Endothelial cell (in vitro differentiated cells): Measurements from ENCODE around the gene RAG1. TPM values are rescaled to one million over a fixed set of nuclear protein-coding genes. Genes with fewer than 3 reads are reported as not detected.

Experiments used
- DNase-seq: peaks from one replicate; pipeline ENCODE4 v3.0.0; 2021; ENCODE audit warnings: low spot score
- H3K27ac Mint-ChIP-seq: one replicate; pipeline ENCODE4 v1.8.0; 2021; ENCODE audit warnings: mixed read lengths, inconsistent platforms; ENCODE audit not compliant: unreplicated experiment
- H3K27me3 Mint-ChIP-seq: one replicate; pipeline ENCODE4 v1.8.0; 2021; ENCODE audit warnings: mild to moderate bottlenecking, moderate library complexity, mixed read lengths, inconsistent platforms; ENCODE audit not compliant: unreplicated experiment
- H3K36me3 Mint-ChIP-seq: one replicate; pipeline ENCODE4 v1.8.0; 2021; ENCODE audit warnings: mild to moderate bottlenecking, low read depth, mixed read lengths, inconsistent platforms; ENCODE audit not compliant: unreplicated experiment
- H3K4me1 Mint-ChIP-seq: one replicate; pipeline ENCODE4 v1.8.0; 2021; ENCODE audit warnings: mild to moderate bottlenecking, mixed read lengths, inconsistent platforms; ENCODE audit not compliant: unreplicated experiment
- H3K4me3 Mint-ChIP-seq: one replicate; pipeline ENCODE4 v1.8.0; 2021; ENCODE audit warnings: mild to moderate bottlenecking, mixed read lengths, inconsistent platforms; ENCODE audit not compliant: unreplicated experiment
- H3K9me3 Mint-ChIP-seq: one replicate; pipeline ENCODE4 v1.8.0; 2021; ENCODE audit warnings: mixed read lengths, inconsistent platforms; ENCODE audit not compliant: unreplicated experiment
- total RNA-seq: library from RNA; stranded (reverse); fragmentation: NEBNext Ultra II Directional; extraction: Animal tissue kit (Norgen Biotek cat#: 25700); gene quantifications from one replicate; pipeline ENCODE4 v1.2.1, GENCODE V29; 2021; ENCODE audit not compliant: unreplicated experiment
- TF ChIP-seq, protein P1 (sequence below): fragments of 200-600 bp; sonication (generic); IDR thresholded peaks from one replicate; pipeline ENCODE4 v1.5.0; 2021; ENCODE audit warnings: antibody characterized with exemption; ENCODE audit not compliant: unreplicated experiment

The RAG1 gene
- total RNA-seq, 1 donor from 2014 or later = 3.9 TPM

DNA sequence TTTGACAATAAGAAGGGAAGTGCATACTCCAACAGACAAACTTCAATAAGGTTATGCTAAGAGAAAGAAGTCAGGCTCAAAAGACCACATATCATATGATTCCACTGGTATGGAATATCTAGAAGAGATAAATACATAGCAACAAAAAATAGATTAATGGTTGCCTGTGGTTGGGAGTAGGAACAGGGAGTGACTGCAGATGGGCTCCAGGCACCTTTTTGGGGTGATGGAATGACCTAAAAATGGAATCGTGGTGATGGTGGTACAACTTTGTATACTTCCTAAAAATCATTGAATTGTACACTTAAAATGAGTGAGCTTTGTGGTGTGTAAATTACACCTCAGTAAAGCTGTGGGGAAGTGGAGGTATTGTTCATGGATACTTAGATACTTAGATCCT lies 59.2 kb downstream of the RAG1 start:
- peaks cover 3% of the 10 kb centered on the region for H3K4me1 Mint-ChIP-seq
- H3K36me3 Mint-ChIP-seq = no peaks in the 10 kb centered on the region
- H3K27ac Mint-ChIP-seq = no peak overlapping the region
- H3K27me3 Mint-ChIP-seq = no peaks in the 10 kb centered on the region
- H3K4me3 Mint-ChIP-seq = no peak overlapping the region
- H3K9me3 Mint-ChIP-seq = no peaks in the 10 kb centered on the region
- no peak for DNase-seq
- TF ChIP-seq, protein P1, sequence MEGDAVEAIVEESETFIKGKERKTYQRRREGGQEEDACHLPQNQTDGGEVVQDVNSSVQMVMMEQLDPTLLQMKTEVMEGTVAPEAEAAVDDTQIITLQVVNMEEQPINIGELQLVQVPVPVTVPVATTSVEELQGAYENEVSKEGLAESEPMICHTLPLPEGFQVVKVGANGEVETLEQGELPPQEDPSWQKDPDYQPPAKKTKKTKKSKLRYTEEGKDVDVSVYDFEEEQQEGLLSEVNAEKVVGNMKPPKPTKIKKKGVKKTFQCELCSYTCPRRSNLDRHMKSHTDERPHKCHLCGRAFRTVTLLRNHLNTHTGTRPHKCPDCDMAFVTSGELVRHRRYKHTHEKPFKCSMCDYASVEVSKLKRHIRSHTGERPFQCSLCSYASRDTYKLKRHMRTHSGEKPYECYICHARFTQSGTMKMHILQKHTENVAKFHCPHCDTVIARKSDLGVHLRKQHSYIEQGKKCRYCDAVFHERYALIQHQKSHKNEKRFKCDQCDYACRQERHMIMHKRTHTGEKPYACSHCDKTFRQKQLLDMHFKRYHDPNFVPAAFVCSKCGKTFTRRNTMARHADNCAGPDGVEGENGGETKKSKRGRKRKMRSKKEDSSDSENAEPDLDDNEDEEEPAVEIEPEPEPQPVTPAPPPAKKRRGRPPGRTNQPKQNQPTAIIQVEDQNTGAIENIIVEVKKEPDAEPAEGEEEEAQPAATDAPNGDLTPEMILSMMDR = no peak

DNA sequence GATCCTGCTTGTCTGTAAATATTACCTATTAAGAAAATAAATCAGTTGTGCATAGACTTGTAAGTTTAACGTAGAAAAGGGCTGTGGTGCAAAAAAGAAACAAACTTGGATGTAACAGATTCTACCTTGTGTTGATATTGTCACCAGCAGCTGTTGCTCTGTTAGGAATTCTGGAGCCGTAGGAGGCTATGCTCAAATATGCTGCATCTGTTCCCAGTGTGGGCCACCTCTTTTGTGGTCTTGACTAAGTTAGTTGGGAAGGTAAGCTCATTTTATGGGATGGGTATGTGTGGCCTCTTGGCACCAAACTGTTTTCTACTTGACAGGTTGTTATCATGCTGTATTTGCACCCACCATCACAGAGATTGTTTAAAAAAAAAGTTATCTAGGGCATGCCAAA lies 59.7 kb downstream of the RAG1 start:
- H3K27me3 Mint-ChIP-seq = no peaks in the 10 kb centered on the region
- H3K4me1 Mint-ChIP-seq = peaks cover 3% of the 10 kb centered on the region
- TF ChIP-seq, protein P1 = no peak
- H3K36me3 Mint-ChIP-seq = no peaks in the 10 kb centered on the region
- no peaks in the 10 kb centered on the region for H3K9me3 Mint-ChIP-seq
- no peak overlapping the region for H3K27ac Mint-ChIP-seq
- no peak overlapping the region for H3K4me3 Mint-ChIP-seq
- no peak for DNase-seq

DNA sequence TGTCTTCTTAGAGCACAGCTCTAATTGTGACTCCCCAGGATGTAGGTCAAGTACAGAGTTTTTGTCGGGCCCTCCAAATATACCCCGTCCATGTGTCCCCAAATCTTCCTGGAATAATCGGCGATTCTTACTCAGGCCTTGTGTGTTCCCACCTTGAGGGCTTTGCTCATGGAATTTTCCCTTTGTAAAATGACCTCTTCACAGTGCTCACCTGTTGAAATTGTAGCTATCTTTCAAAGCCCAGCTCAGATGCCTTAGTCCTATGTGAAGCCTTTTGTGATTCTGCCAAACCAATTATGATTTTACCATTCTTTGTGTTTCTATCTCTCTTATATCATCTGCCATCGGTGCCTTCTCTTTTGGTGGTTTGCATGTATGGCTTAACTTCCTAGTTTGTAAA lies 60.3 kb downstream of the RAG1 start:
- H3K4me1 Mint-ChIP-seq = peaks cover 3% of the 10 kb centered on the region
- H3K9me3 Mint-ChIP-seq = no peaks in the 10 kb centered on the region
- H3K4me3 Mint-ChIP-seq = no peak overlapping the region
- no peaks in the 10 kb centered on the region for H3K27me3 Mint-ChIP-seq
- TF ChIP-seq, protein P1 = no peak
- DNase-seq = no peak
- no peak overlapping the region for H3K27ac Mint-ChIP-seq
- no peaks in the 10 kb centered on the region for H3K36me3 Mint-ChIP-seq

DNA sequence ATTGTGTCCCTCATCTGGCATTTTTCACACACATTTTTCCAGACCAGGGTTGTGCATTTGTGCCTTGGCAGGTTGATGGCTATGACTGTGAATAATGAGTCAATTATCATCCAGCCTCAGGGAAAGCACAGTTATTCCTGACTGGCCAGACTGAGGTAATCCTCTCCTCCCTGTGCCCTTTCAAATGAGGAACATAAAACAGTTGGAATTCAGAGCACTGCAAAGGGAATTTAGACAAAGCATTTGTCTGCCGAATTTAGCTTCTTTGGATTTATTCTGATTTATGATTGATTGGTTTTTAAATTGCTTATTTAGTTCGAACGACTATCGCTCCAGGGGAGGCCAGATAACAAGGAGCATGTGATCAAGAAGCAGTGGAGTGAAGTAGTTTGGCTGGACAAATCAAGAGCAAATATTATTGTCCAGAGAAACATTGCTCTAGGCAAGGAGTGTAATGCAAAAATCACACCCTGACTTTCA lies 61.0 kb downstream of the RAG1 start:
- H3K4me3 Mint-ChIP-seq = no peak overlapping the region
- H3K27ac Mint-ChIP-seq = no peak overlapping the region
- H3K36me3 Mint-ChIP-seq = no peaks in the 10 kb centered on the region
- peaks cover 3% of the 10 kb centered on the region for H3K4me1 Mint-ChIP-seq
- no peaks in the 10 kb centered on the region for H3K9me3 Mint-ChIP-seq
- no peak for DNase-seq
- H3K27me3 Mint-ChIP-seq = no peaks in the 10 kb centered on the region
- TF ChIP-seq, protein P1 = no peak

Other genes with a start within 250 kb of the RAG1 start
- 20.4 TPM for gene TRAF6, start 57.7 kb upstream of the RAG1 start, total RNA-seq
- 21.0 TPM for gene IFTAP, start 26.5 kb downstream of the RAG1 start, total RNA-seq
- gene RAG2, start 30.2 kb downstream of the RAG1 start, total RNA-seq = not detected